Liver (tissue), 9 donors: ENCODE data around the gene TUBA4B. TPM values are rescaled to one million over a fixed set of nuclear protein-coding genes. Genes with fewer than 3 reads are reported as not detected.
A peak's percentile ranks its signal among the peaks of the same experiment; 100 is the strongest.

Source experiments
- DNase-seq: peaks from one replicate; pipeline ENCODE4 v3.0.0-alpha.2; 2017; ENCODE audit warnings: low spot score
- H3K27ac ChIP-seq, 2 donors: one replicate each; pipeline ENCODE4 v1.7.0; 2013; ENCODE audit warnings: inconsistent platforms in 2 of 2, low read length in 2 of 2, control low read depth in 1 of 2, low read depth in 1 of 2, mild to moderate bottlenecking in 1 of 2
- H3K27me3 ChIP-seq, 4 donors: one replicate each; pipeline versions ENCODE4 v1.6.1 to v1.7.0; 2013; ENCODE audit warnings: low read length in 3 of 4, inconsistent platforms in 1 of 4, mild to moderate bottlenecking in 1 of 4, moderate library complexity in 1 of 4; ENCODE audit not compliant: control insufficient read depth in 4 of 4, insufficient read depth in 4 of 4
- H3K36me3 ChIP-seq, 4 donors: one replicate each; pipeline versions ENCODE4 v1.6.1 to v1.7.0; 2013; ENCODE audit warnings: low read length in 3 of 4, mild to moderate bottlenecking in 3 of 4, low read depth in 1 of 4, moderate library complexity in 1 of 4; ENCODE audit not compliant: control insufficient read depth in 4 of 4, insufficient read depth in 3 of 4
- H3K4me1 ChIP-seq, 4 donors: one replicate each; pipeline versions ENCODE4 v1.6.1 to v1.7.0; 2013; ENCODE audit warnings: low read length in 3 of 4, mild to moderate bottlenecking in 3 of 4, moderate library complexity in 1 of 4; ENCODE audit not compliant: control insufficient read depth in 4 of 4, insufficient read depth in 4 of 4
- H3K4me3 ChIP-seq, 3 donors: one replicate each; pipeline versions ENCODE4 v1.6.1 to v1.7.0; 2013; ENCODE audit warnings: low read length in 3 of 3, control low read depth in 1 of 3, low read depth in 1 of 3, mild to moderate bottlenecking in 1 of 3
- H3K9ac ChIP-seq, 2 donors: one replicate each; pipeline ENCODE4 v1.7.0; 2013; ENCODE audit warnings: low read length in 2 of 2, mild to moderate bottlenecking in 2 of 2, moderate library complexity in 2 of 2, control low read depth in 1 of 2, low read depth in 1 of 2
- H3K9me3 ChIP-seq, 4 donors: one replicate each; pipeline versions ENCODE4 v1.6.1 to v1.7.0; 2013; ENCODE audit warnings: low read length in 3 of 4; ENCODE audit not compliant: control insufficient read depth in 4 of 4
- EGR1 ChIP-seq, 2 donors: IDR thresholded peaks; 2 replicates each; pipeline ENCODE4 v1.6.1; 2016 to 2018; ENCODE audit warnings: antibody characterized with exemption in 2 of 2, low read depth in 2 of 2
- FOXA2 ChIP-seq: IDR thresholded peaks from 2 replicates; pipeline ENCODE4 v1.6.1; 2016; ENCODE audit warnings: antibody characterized with exemption
- GABPA ChIP-seq, 2 donors: IDR thresholded peaks in 1 of 2; conservative IDR thresholded peaks in 1 of 2; 2 replicates each; pipeline ENCODE4 v1.6.1; 2016; ENCODE audit warnings: antibody characterized with exemption in 2 of 2, mild to moderate bottlenecking in 1 of 2, moderate library complexity in 1 of 2
- HNF4A ChIP-seq, 2 donors: conservative IDR thresholded peaks; 2 replicates each; pipeline ENCODE4 v1.6.1; 2016; ENCODE audit warnings: antibody characterized with exemption in 2 of 2, mild to moderate bottlenecking in 2 of 2
- HNF4G ChIP-seq: IDR thresholded peaks from 2 replicates; pipeline ENCODE4 v1.6.1; 2016; ENCODE audit warnings: antibody characterized with exemption
- JUND ChIP-seq, 2 donors: IDR thresholded peaks; 2 replicates each; pipeline ENCODE4 v1.6.1; 2016; ENCODE audit warnings: antibody characterized with exemption in 2 of 2
- MAX ChIP-seq: IDR thresholded peaks from 2 replicates; pipeline ENCODE4 v1.6.1; 2016; ENCODE audit warnings: antibody characterized with exemption
- NR2F2 ChIP-seq: IDR thresholded peaks from 2 replicates; pipeline ENCODE4 v1.6.1; 2016; ENCODE audit warnings: antibody characterized with exemption
- RAD21 ChIP-seq, 2 donors: IDR thresholded peaks; 2 replicates each; pipeline ENCODE4 v1.6.1; 2016; ENCODE audit warnings: antibody characterized with exemption in 2 of 2, mild to moderate bottlenecking in 2 of 2
- RXRA ChIP-seq, 2 donors: IDR thresholded peaks; 2 replicates each; pipeline ENCODE4 v1.6.1; 2017 to 2018; ENCODE audit warnings: antibody characterized with exemption in 2 of 2, mild to moderate bottlenecking in 1 of 2
- SP1 ChIP-seq: IDR thresholded peaks from 2 replicates; pipeline ENCODE4 v1.6.1; 2018; ENCODE audit warnings: antibody characterized with exemption, mild to moderate bottlenecking
- TAF1 ChIP-seq: conservative IDR thresholded peaks from 2 replicates; pipeline ENCODE4 v1.6.1; 2016; ENCODE audit warnings: antibody characterized with exemption, mild to moderate bottlenecking
- YY1 ChIP-seq: IDR thresholded peaks from 2 replicates; pipeline ENCODE4 v1.6.1; 2016; ENCODE audit warnings: antibody characterized with exemption, mild to moderate bottlenecking
- WGBS: extraction: QIAGEN DNeasy Blood & Tissue Kit; methylation state at CpG from one replicate; pipeline ENCODE4 v1.1.7; 2013; 5-methylcytosine and 5-hydroxymethylcytosine counted together
- polyA plus RNA-seq, 2 donors: library from polyadenylated mRNA; stranded (reverse) in 1 of 2; unstranded in 1 of 2; fragments of 200-250 nt in 1 of 2; fragments of >200 nt in 1 of 2; fragmentation: Nextera tagmentation in 1 of 2; extraction: Ambion mirVana in 1 of 2; gene quantifications; one replicate each; pipeline versions ENCODE4 v1.2.1 to v1.2.3, GENCODE V29; 2013 to 2015
- total RNA-seq, 2 donors: library from RNA; depleted of rRNA; stranded (reverse); fragments of >200 nt; gene quantifications; one replicate each; pipeline ENCODE4 v1.2.3, GENCODE V29; 2014
- TF ChIP-seq, protein P1 (sequence below): IDR thresholded peaks from 2 replicates; pipeline ENCODE4 v1.6.1; 2016; ENCODE audit warnings: antibody characterized with exemption
- TF ChIP-seq, protein P2 (sequence below): IDR thresholded peaks from 2 replicates; pipeline ENCODE4 v1.6.1; 2016; ENCODE audit warnings: antibody characterized with exemption
- TF ChIP-seq, protein P3 (sequence below): IDR thresholded peaks from 2 replicates; pipeline ENCODE4 v1.6.1; 2016; ENCODE audit warnings: antibody characterized with exemption, mild to moderate bottlenecking
- donor health status: healthy.
- donor health status: healthy.
- donor health status: healthy.
- donor health status: healthy.
- donor health status: healthy.

TUBA4B gene
- total and polyA plus RNA-seq, 4 donors = 0.08 to 0.20 (median 0.19) TPM; not detected in 1

DNA sequence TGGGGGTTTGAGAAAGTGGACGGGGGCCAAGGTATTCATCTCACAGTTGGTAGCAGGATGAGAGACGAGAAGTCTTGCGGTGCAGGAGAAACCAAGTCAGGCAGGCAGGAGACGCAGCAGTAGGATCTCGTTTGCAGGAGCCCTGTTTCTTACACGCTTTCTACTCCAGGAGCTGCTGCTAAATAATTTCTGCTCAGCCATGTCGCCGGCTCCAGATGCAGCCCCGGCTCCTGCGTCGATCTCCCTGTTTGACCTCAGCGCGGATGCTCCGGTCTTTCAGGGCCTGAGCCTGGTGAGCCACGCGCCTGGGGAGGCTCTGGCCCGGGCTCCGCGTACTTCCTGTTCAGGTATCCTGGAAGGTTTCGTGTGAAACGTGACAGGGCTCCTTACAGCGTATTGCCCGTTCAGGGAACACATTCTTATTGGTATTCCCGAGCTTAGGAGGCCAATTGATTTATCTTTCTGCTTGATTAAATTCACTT is 22.9 kb upstream of the TUBA4B start:
- Histone ChIP-seq H3K4me3 (peak overlapping the region; percentile 68 to 97 (median 89)), H3K36me3 (peaks cover 0 to 41% (median 35%) of the 10 kb centered on the region in 4 donors), H3K9me3 (no peaks in the 10 kb centered on the region), H3K9ac (peak overlapping the region; percentile 63 to 94), H3K4me1 (peaks cover 7 to 22% (median 18%) of the 10 kb centered on the region in 4 donors), H3K27me3 (no peaks in the 10 kb centered on the region), H3K27ac (peak overlapping the region; percentile 90 to 97)
- TF ChIP-seq, protein P1, sequence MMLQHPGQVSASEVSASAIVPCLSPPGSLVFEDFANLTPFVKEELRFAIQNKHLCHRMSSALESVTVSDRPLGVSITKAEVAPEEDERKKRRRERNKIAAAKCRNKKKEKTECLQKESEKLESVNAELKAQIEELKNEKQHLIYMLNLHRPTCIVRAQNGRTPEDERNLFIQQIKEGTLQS = no peak
- TF ChIP-seq RAD21 (IDR thresholded peaks at IDR 0.05) = no peak
- no peak for TF ChIP-seq TAF1
- TF ChIP-seq SP1 = no peak
- no peak for TF ChIP-seq FOXA2
- no peak for TF ChIP-seq EGR1 (IDR thresholded peaks at IDR 0.05; ENCODE audit: low read depth in 2 of 2)
- TF ChIP-seq RXRA (IDR thresholded peaks at IDR 0.05) = no peak
- peak; percentile 7 for TF ChIP-seq MAX
- peak; percentile 59 for DNase-seq
- WGBS = under 1% methylated on average over 24 of the region's 24 CpGs

DNA sequence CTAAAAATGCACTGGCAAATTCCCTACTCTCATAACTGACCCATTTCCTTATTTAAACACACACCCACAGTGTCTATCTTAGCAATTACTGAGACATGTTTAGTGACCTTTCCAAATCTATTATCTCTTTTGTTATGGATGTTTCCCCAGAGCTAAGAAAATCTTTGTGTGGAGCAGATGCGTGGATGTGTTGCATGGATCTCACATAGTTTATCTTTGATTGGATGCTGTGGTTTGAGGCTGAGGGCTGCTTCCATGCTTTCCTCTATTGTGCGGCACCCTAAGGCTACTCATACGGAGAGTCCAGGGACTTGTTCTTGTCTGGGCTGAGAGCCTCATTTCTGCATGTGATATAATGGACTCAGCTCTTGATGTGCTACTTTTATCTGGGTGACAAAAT is 18.7 kb upstream of the TUBA4B start:
- Histone ChIP-seq H3K4me1 (peaks cover 0 to 9% (median 7%) of the 10 kb centered on the region in 4 donors), H3K9me3 (no peaks in the 10 kb centered on the region), H3K27ac (no peak overlapping the region), H3K9ac (no peak overlapping the region), H3K27me3 (no peaks in the 10 kb centered on the region), H3K4me3 (no peak overlapping the region), H3K36me3 (peaks cover 4 to 70% (median 62%) of the 10 kb centered on the region in 4 donors)
- TF ChIP-seq HNF4A (conservative IDR thresholded peaks at IDR 0.05) (no peak), MAX (no peak), RXRA (IDR thresholded peaks at IDR 0.05) (no peak), HNF4G (no peak), GABPA (IDR thresholded peaks at IDR 0.05 in 1 of 2, conservative IDR thresholded peaks at IDR 0.05 in 1 of 2) (no peak), TAF1 (no peak), EGR1 (IDR thresholded peaks at IDR 0.05; ENCODE audit: low read depth in 2 of 2) (no peak), FOXA2 (no peak), NR2F2 (no peak), SP1 (no peak), YY1 (no peak), RAD21 (IDR thresholded peaks at IDR 0.05) (no peak), JUND (IDR thresholded peaks at IDR 0.05) (no peak)
- TF ChIP-seq, protein P2, sequence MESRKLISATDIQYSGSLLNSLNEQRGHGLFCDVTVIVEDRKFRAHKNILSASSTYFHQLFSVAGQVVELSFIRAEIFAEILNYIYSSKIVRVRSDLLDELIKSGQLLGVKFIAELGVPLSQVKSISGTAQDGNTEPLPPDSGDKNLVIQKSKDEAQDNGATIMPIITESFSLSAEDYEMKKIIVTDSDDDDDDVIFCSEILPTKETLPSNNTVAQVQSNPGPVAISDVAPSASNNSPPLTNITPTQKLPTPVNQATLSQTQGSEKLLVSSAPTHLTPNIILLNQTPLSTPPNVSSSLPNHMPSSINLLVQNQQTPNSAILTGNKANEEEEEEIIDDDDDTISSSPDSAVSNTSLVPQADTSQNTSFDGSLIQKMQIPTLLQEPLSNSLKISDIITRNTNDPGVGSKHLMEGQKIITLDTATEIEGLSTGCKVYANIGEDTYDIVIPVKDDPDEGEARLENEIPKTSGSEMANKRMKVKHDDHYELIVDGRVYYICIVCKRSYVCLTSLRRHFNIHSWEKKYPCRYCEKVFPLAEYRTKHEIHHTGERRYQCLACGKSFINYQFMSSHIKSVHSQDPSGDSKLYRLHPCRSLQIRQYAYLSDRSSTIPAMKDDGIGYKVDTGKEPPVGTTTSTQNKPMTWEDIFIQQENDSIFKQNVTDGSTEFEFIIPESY = no peak
- TF ChIP-seq, protein P3, sequence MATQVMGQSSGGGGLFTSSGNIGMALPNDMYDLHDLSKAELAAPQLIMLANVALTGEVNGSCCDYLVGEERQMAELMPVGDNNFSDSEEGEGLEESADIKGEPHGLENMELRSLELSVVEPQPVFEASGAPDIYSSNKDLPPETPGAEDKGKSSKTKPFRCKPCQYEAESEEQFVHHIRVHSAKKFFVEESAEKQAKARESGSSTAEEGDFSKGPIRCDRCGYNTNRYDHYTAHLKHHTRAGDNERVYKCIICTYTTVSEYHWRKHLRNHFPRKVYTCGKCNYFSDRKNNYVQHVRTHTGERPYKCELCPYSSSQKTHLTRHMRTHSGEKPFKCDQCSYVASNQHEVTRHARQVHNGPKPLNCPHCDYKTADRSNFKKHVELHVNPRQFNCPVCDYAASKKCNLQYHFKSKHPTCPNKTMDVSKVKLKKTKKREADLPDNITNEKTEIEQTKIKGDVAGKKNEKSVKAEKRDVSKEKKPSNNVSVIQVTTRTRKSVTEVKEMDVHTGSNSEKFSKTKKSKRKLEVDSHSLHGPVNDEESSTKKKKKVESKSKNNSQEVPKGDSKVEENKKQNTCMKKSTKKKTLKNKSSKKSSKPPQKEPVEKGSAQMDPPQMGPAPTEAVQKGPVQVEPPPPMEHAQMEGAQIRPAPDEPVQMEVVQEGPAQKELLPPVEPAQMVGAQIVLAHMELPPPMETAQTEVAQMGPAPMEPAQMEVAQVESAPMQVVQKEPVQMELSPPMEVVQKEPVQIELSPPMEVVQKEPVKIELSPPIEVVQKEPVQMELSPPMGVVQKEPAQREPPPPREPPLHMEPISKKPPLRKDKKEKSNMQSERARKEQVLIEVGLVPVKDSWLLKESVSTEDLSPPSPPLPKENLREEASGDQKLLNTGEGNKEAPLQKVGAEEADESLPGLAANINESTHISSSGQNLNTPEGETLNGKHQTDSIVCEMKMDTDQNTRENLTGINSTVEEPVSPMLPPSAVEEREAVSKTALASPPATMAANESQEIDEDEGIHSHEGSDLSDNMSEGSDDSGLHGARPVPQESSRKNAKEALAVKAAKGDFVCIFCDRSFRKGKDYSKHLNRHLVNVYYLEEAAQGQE = no peak
- WGBS = 95% methylated on average over 3 of the region's 3 CpGs
- no peak for DNase-seq
